ENCODE data around the gene NR1D1. TPM values are rescaled to one million over a fixed set of nuclear protein-coding genes. Genes with fewer than 3 reads are reported as not detected.

The NR1D1 gene
- total RNA-seq, 1 experiment from 2014 or later: 10.7 TPM

- ChIA-PET POLR2A (ENCODE audit: unreplicated experiment) (interaction anchor here (0.6 kb wide), 2 partner anchors 19 to 231 kb away, joined by 4 read pairs; no protein-coding TSS in a partner anchor), CTCF (no interaction called here)
- Histone ChIP-seq H3K4me1 (replicated peaks; ENCODE audit: insufficient read depth) (peaks cover 24% of the 10 kb centered on the region; the same call in 1 of the 2 replicates), H3K36me3 (ENCODE audit: low read depth) (no peaks in the 10 kb centered on the region), H3K79me2 (ENCODE audit: low read depth) (no peaks in the 10 kb centered on the region), H3K9me3 (ENCODE audit: insufficient read depth, low read depth) (no peaks in the 10 kb centered on the region), H3K4me2 (peak overlapping the region; percentile 92), H3K27ac (no peak overlapping the region), H3K4me3 (peak overlapping the region; percentile 95), H3F3A (ENCODE audit: insufficient read depth, low read depth) (peaks cover 8% of the 10 kb centered on the region; the same call in 1 of the 2 replicates), H4K20me1 (ENCODE audit: insufficient read depth) (no peaks in the 10 kb centered on the region), H3K27me3 (ENCODE audit: insufficient read depth, low read depth) (peaks cover 5% of the 10 kb centered on the region; the same call in 1 of the 2 replicates), H3K9me2 (ENCODE audit: insufficient read depth) (no peaks in the 10 kb centered on the region), H2AFZ (peak overlapping the region; percentile 99)
- no peak for TF ChIP-seq CTCF (conservative IDR thresholded peaks at IDR 0.05)
- TF ChIP-seq EZH2 (IDR thresholded peaks at IDR 0.05; ENCODE audit: low read depth): no peak
- intact Hi-C loops (cut with micrococcal nuclease; ENCODE audit: unreplicated experiment): loop anchor here (5.0 kb wide), 1 partner anchor 49 kb away; no protein-coding TSS in a partner anchor
- DNase-seq: no peak
- no TSS peak for BruUV-seq (replicated peaks)
Observed at GRCh38 chr17:40063187-40063771, 37.1 kb downstream of the NR1D1 start.

- intact Hi-C loops (cut with micrococcal nuclease; ENCODE audit: unreplicated experiment): loop anchor here (5.0 kb wide), 1 partner anchor 50 kb away; no protein-coding TSS in a partner anchor
- POLR2A ChIA-PET (ENCODE audit: unreplicated experiment): interaction anchor here (0.6 kb wide), 2 partner anchors 18 to 230 kb away, joined by 4 read pairs; no protein-coding TSS in a partner anchor
- peak in 1 of 2 experiments; percentile 60 for DNase-seq
- TF ChIP-seq CTCF (conservative IDR thresholded peaks at IDR 0.05) (peak; percentile 35; the same call in 1 of the 2 replicates), EZH2 (IDR thresholded peaks at IDR 0.05; ENCODE audit: low read depth) (no peak)
- H3K4me2 ChIP-seq: peak within 1 kb of the TSS; percentile 92
- peak within 1 kb of the TSS; percentile 95 for H3K4me3 ChIP-seq
- H4K20me1 ChIP-seq (ENCODE audit: insufficient read depth): no peaks in the 10 kb centered on the region
- no TSS peak for BruUV-seq (replicated peaks)
- H3K27ac ChIP-seq: no peak within 1 kb of the TSS
- H2AFZ ChIP-seq: peak within 1 kb of the TSS; percentile 99
- H3K4me1 ChIP-seq (replicated peaks; ENCODE audit: insufficient read depth): peaks cover 24% of the 10 kb centered on the region; the same call in 1 of the 2 replicates
- CTCF ChIA-PET: no interaction called here
- H3K9me2 ChIP-seq (ENCODE audit: insufficient read depth): no peaks in the 10 kb centered on the region
- H3K27me3 ChIP-seq (ENCODE audit: insufficient read depth, low read depth): peaks cover 8% of the 10 kb centered on the region; the same call in 1 of the 2 replicates
- no peaks in the 10 kb centered on the region for H3K36me3 ChIP-seq (ENCODE audit: low read depth)
- H3K79me2 ChIP-seq (ENCODE audit: low read depth): no peaks in the 10 kb centered on the region
- H3F3A ChIP-seq (ENCODE audit: insufficient read depth, low read depth): peaks cover 8% of the 10 kb centered on the region; the same call in 1 of the 2 replicates
- H3K9me3 ChIP-seq (ENCODE audit: insufficient read depth, low read depth): no peaks in the 10 kb centered on the region
Observed at GRCh38 chr17:40062329-40063186, 37.8 kb downstream of the NR1D1 start, which contains the start of gene THRA. Gene THRA (plus strand): TSS chr17:40062965. CDS start chr17:40074489, 11,524 bp downstream.

GRCh38 chr17:40061609-40062038 lies 38.8 kb downstream of the NR1D1 start:
- Histone ChIP-seq H3K4me1 (replicated peaks; ENCODE audit: insufficient read depth) (peaks cover 24% of the 10 kb centered on the region; the same call in 1 of the 2 replicates), H3K27me3 (ENCODE audit: insufficient read depth, low read depth) (peaks cover 13% of the 10 kb centered on the region; the same call in 1 of the 2 replicates), H3K9me2 (ENCODE audit: insufficient read depth) (no peaks in the 10 kb centered on the region), H3K4me2 (no peak overlapping the region), H3K9me3 (ENCODE audit: insufficient read depth, low read depth) (no peaks in the 10 kb centered on the region), H3K79me2 (ENCODE audit: low read depth) (no peaks in the 10 kb centered on the region), H3F3A (ENCODE audit: insufficient read depth, low read depth) (peaks cover 8% of the 10 kb centered on the region; the same call in 1 of the 2 replicates), H3K27ac (no peak overlapping the region), H3K36me3 (ENCODE audit: low read depth) (no peaks in the 10 kb centered on the region), H2AFZ (no peak overlapping the region), H4K20me1 (ENCODE audit: insufficient read depth) (no peaks in the 10 kb centered on the region), H3K4me3 (no peak overlapping the region)
- no peak for DNase-seq
- no TSS peak for BruUV-seq (replicated peaks)
- intact Hi-C loops (cut with micrococcal nuclease; ENCODE audit: unreplicated experiment): loop anchor here (5.0 kb wide), 1 partner anchor 51 kb away; no protein-coding TSS in a partner anchor
- ChIA-PET POLR2A (ENCODE audit: unreplicated experiment) (no interaction called here), CTCF (no interaction called here)
- TF ChIP-seq EZH2 (IDR thresholded peaks at IDR 0.05; ENCODE audit: low read depth) (no peak), CTCF (conservative IDR thresholded peaks at IDR 0.05) (no peak)
